Spleen (tissue), 7 donors: ENCODE results near the gene ABLIM2.

Experiments
- CTCF ChIP-seq, 11 experiments: fragments of 200-600 bp in 7 of 11; fragments of 450-650 bp in 4 of 11; sonication (generic) in 4 of 11; IDR thresholded peaks in 8 of 11; conservative IDR thresholded peaks in 3 of 11; 1 replicate in 7 of 11; 2 replicates in 4 of 11; pipeline versions ENCODE4 v1.4.0 to v1.8.0; 2016 to 2021; ENCODE audit warnings: antibody characterized with exemption in 11 of 11, inconsistent platforms in 4 of 11, mild to moderate bottlenecking in 1 of 11
- POLR2A ChIP-seq, 3 donors: fragments of 450-650 bp; IDR thresholded peaks; one replicate each; pipeline ENCODE4 v1.5.1; 2017; ENCODE audit warnings: antibody characterized with exemption in 3 of 3, mild to moderate bottlenecking in 1 of 3
- donor health status: DM: no; HTN: no; CAD: no; lungs with moderate emphysema.
- donor health status: DM: no; HTN: no; CAD: no.
- donor health status: DM: no; HTN: no; CAD: no.

- no peak for TF ChIP-seq CTCF (IDR thresholded peaks at IDR 0.05 in 8 of 11, conservative IDR thresholded peaks at IDR 0.05 in 3 of 11)
- no peak for TF ChIP-seq POLR2A (IDR thresholded peaks at IDR 0.05)
These were observed 172.6 kb downstream of the ABLIM2 start for GRCh38 chr4:7985891-7986441.
